NOMO-1 treated with dmso at 0.1 percent for 144 hours (cell line): ENCODE results near the gene VEPH1.
"Not testable (repeated sequence)": the region's sequence is repeated elsewhere in the genome, so short reads cannot be mapped to it uniquely, and the experiment has no call there.

ENCODE experiments used
- DNase-seq: peaks from one replicate; lab custom pipeline; 2025; ENCODE audit not compliant: unreplicated experiment; lab: John Stamatoyannopoulos, UW

VEPH1 gene

DNA sequence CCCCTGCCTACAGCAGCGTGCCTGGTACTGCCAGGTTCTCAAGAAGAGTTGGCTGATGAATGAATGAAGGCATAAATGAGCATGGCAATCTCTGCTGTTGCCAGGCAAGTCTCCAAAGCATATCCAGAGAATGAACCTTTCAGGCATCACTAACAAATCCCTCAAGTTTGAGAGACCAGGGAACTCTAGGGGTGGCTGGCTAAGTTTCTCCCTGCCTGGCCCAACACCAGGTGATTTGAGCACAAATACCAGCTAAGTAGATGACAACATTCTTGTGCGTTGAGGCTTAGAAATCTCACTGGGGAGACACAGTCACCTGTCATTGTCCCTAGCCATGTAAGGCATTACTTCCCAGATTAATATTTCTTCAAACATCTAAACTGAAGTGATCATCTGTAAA lies 147.9 kb downstream of the VEPH1 start:
- no peak for DNase-seq

DNA sequence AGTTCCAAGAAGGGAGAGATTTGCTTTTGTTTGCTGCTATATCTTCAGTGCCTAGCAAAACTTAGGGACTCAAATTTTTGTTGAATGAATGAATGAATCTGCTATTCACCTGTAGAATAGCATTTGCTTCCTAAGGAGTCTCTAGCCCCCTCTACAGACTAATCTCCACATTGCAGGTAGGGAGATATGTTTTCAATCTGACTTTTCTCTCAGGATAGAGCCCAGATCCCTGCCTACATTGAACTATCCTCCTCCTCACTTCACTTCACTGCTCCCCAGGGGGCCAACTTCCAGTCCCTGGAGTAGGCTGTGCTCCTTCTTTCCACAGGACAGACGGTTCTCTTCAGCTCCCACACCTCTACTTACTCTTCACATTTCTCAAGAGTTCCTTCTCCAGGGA lies 148.5 kb downstream of the VEPH1 start:
- DNase-seq = no peak

DNA sequence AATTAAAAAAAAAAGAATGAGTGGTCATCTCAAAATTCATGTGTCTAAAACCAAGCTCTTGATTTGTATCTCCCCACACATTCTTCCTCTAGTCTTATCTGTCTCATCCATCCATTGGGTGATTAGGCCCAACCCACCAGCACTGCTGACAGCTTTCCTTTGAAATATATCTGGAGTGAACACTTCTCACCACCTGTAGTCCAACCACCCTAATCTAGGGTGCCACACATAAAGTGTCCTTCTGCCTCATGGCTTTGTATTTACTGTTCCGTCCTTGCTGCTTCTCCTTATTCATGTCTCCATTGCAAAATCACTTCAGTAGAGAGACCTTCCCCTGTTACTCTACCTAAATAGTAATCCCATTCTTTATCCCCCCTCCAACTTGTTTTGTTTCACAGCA lies 149.0 kb downstream of the VEPH1 start:
- DNase-seq = no peak

DNA sequence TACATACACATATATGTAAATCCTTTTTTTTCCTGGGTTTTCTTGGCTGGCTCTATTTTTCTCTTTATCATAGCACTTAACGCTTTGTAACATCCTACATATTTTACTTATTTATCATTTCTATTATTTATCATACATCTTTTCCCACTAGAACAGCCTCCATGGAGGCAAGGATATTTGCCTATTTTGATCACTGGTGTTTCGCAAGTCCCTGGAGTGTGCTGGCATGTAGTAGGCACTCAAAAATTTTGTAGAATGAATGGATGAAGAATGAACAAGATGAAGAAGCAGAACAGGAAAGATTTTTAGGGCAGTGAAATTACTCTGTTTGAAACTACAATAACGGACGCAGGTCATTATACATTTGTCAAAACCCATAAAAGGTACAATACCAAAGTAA lies 149.6 kb downstream of the VEPH1 start:
- no peak for DNase-seq

DNA sequence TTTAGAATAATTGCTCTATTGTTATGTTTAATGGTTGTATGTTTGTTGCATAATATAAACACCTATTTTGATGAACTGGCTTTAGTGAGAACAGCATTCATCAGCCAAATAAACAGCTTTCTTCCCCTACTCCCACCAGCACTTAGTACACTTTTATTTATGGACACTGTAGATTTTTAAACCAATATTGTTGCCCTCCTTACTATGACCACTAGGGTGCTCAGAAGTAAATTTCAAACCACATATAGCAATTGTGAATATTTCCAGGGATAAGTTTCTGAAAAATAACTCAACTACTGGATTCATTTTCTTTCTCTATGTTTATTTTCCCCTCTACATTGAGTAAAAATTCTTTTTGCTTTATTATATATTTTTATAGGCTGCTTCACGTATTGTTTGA lies 151.2 kb downstream of the VEPH1 start:
- DNase-seq = no peak

DNA sequence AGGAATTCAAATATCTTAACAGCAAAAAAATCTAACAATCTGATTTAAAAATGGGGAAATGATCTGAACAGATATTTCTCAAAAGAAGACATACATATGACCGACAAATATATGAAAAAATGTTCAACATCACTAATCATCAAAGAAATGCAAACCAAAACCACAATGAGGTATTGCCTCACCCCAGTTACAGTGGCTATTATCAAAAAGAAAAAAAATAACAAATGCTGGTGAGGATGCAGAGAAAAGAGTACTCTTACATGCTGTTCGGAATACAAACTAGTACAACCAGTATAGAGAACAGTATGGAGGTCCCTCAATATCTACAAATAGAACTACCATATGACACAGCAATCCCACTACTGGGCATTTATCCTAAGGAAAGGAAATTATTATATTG lies 152.6 kb downstream of the VEPH1 start:
- not testable (repeated sequence) for DNase-seq

DNA sequence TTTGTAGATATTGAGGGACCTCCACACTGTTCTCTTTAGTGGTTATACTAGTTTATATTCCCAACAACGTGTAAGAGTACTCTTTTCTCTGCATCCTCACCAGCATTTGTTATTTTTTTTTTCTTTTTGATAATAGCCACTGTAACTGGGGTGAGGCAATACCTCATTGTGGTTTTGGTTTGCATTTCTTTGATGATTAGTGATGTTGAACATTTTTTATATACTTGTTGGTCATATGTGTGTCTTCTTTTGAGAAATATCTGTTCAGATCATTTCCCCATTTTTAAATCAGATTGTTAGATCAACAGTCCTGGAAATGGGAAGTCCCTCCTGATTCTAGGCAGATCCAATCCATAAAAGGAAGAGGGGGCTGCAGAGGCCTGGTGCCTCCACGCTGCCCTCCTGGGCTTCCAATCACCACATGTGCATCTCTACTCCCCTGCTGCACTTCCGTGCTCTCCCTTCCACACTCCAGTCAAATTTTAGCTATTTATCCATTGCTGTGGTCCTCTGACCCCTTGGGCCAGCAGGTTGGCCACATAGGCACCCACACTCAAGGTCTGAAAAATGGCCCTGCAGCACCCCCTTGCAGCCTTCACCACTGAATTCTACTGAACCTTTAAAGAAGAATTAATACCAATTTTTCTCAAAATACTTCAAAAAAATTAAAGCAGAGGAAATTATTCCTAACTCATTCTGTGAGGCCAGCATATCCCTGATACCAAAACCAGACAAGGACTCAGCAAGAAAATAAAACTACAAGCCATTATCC lies 154.7 kb downstream of the VEPH1 start:
- DNase-seq = not testable (repeated sequence)

DNA sequence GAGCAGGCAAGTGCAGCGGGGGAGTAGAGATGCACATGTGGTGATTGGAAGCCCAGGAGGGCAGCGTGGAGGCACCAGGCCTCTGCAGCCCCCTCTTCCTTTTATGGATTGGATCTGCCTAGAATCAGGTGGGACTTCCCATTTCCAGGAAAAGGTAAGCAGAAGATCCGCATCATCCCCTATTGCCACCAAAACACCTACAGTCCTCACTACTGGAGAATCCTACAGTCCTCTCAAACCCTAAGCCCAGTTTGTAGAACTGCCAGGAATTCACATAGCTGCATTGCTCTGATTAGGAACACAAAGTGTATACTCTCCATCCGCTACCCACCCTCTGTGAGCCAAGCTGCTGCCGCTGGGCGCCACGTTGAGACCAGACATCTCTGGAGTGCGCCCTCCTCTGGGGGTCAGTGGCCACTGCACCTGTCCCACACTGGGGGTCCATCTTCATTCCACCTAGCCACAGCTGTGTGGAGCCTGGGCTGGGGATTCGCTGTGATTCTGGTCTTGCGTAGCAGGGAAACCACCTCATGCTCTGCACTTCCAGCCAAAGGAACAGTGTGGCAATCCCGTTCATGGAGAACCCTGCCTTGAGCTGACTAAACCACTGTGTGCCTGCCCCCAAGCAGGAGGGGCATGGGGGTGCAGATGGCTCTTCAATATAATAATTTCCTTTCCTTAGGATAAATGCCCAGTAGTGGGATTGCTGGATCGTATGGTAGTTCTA lies 155.5 kb downstream of the VEPH1 start:
- DNase-seq = no peak

DNA sequence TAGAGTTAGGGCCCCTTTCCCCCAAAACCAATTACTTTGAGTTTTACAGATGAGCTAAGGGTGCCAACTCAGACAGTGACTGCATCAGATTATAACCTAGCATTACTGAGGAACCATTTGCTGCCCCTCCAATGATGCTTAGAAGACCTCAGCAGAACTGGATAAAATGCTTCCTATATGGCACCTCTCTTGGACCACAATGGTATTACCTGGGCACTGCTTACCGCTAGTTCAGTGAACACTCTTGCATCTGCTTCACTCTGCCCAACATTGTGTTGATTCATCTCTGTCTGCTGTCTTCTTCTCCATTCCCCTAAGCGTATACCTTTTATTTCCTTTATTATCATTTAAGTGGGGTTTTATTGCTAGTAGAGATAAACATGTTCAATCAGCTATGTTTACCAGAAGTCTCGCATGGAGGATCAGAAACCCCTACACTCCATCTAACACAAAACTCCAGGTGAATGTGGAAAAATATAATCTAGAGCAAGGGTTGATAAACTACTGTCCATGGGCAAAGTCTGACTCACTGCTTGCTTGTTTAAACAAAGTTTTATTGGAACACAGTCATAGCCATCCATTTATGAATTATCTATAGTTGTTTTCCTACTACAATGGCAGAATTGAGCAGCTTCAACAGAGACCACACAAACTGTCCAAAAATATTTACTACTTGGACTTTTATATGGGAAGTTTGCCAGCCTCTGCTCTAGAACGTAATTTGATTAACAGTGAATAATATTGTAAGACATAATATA lies 166.8 kb downstream of the VEPH1 start:
- no peak for DNase-seq

DNA sequence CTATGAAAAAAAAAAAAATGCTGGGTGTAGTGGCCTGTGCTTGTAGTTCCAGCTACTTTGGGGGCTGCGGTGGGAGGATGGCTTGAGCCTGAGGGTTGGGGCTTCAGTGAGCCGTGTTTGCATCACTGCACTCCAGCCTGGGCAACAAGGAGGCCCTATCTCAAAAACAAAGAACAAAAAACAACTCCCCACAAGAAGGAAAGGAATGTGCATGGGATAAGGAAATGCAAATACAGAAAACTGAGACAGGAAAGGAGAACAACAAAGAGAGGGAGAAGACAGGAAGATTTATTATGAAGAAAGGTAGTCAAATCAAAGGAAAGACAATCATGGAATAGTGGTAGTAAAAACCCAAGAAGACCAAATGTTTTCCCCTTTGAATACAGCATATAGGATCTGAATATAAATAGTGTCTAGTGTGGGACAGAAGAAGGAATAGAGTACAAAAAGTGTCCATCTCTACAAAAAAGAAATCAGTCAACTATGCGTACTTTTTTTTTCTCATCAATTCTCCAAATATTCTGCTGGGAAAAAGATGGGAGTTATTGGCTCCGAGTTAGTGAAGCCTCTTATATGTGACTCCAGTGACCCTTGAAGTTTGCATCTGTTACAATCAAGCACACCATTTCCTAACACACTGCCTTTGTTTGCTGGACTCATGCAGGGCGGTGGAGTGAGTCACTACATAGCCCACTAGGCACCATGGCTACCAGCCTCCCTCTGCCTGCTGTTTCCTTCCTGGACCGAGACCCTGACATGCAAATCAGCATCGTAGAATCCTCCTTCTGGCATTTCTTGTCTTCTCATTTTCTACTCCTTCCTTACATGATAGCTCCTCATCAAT lies 167.8 kb downstream of the VEPH1 start:
- DNase-seq = no peak

DNA sequence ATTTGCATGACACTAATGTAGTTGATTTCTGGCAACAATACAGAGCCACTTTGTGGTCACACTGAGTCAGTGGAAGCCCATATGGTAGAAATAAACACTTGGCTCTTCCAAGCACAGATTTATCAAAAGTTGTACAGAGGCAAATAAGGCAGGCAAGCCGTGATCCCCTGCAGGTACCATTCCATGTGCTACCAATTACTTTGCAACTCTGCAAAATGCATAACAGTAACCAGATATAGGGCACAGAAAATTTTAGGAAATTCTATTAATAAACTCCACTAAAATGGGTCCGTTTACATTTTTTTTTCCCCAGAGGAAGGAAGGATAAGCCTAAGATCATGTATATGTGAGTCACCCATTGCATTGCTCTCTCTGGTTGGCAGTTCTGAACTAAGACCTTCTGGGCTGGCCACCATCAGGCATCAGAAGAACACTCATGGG lies 169.6 kb downstream of the VEPH1 start:
- DNase-seq = no peak

DNA sequence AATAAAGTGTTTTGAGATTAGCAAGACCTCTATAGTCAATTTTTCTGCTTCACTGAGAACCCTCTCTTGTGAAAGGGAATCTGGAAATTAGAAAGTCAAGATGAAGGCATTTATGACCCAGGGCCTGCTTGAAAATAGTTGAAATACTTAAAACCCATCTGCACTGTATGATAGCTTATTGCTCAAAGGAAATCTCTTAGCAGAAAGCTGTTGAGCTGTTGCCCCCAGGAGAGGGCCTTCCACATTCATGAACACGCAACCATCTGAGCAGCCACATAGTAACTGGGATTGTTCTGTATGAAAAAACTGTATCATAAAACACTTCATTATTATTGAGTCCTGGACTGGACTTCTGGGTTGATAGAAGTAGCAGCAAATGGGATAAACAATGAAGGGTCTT lies 173.0 kb downstream of the VEPH1 start:
- DNase-seq = no peak

DNA sequence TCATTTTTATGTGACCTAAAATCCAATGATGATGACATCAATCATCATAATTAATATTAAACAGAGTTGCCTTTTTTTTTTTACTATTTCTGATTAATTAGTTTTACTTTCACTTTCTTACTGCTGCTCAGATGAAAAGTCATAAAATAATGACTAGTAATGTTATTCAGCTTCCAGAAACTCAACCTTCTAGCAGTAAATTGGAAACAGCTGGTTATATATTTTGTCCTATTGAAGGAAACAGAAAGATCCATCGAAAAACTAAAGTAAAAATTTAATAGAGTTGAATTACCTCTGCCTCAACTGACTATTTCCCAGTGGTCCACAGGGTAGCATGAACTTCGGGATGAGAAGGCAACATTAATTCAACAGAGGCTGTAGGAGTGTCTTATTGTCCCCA lies 173.7 kb downstream of the VEPH1 start:
- no peak for DNase-seq

DNA sequence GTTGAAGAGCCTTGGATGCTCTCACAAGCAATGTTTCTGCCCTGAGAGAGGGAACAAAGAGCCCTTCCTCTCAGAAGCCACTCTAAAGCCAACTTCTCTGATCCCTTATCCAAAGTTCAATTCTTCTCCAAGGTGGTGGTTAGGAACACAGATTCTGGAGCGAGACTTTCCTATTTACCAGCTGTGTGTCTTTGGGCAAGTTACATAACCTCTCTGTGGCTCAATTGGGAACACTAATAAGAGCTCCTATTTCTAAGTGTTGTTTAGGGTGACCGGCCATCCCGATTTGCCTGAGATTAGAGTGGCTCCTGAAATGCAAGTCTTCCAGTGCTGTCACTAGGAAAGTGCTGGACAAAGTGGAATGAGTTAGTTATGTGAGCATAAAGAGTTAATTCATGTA lies 175.4 kb downstream of the VEPH1 start:
- DNase-seq = no peak

DNA sequence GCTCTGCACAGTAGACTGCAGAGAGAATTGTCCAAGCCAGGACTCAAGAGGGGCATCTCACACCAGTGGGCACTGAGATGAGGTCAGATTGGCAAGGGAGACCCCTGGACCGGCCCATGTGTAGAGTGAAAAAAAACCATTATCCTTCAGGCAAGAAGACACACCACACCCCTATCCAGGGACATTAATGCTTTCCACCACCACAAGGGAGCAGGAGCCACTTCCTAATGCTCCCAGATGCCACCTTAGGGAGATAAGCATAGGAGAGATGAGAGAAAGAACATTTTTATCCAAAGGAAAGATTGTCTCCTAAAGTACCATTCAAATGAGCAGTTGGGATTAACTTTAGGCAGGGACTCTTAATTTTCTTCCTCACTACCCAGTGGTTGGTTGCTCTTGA lies 176.2 kb downstream of the VEPH1 start:
- no peak for DNase-seq

DNA sequence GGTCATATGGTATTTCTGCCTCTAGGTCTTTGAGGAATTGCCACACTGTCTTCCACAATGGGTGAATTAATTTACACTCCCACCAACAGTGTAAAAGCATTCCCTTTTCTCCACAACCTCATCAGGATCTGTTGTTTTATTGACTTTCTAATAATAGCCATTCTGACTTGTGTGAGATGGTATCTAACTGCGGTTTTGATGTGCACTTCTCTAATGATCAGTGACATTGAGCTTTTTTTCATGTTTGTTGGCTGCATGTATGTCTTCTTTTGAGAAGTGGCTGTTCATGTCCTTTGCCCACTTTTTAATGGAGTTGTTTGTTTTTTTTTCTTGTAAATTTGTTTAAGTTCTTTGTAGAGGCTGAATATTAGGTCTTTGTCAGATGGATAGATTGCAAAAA lies 178.3 kb downstream of the VEPH1 start:
- DNase-seq = not testable (repeated sequence)

DNA sequence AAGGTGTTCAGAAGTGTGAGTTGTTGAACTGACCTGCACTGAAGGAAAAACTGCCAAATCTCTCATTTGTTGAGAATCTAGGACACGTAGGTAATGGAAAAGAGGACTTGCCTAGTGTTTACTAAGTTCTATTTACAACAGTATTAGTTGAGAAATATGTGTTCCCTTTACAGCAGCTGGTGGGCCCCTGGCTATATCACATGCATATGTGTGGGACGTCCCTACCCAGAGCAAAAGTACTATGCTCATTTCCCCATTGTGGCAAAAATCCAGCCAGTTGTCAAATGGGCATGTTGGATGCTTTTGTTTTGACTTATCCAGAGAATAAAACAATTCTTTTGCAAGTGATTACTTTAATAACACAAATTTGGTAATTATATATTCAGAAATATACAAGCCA lies 179.9 kb downstream of the VEPH1 start:
- no peak for DNase-seq

DNA sequence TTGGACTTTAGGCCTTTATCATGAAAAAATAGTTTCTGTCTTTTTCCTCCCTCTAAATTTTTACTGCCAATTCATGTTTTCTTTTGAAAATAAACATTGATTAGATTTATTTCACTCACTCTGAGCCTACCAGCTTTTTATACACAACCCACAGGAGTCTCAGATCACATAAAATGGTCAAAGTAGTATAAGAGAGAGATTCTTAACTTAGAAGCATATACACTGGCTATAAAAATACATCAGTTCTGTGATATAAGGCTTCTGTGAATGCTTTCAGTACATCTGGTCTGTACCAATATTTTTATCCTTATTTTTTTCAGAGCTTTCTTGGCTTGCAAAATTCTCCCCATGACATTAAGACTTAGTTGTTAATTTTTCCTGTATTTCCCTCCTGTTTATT lies 183.5 kb downstream of the VEPH1 start:
- no peak for DNase-seq

DNA sequence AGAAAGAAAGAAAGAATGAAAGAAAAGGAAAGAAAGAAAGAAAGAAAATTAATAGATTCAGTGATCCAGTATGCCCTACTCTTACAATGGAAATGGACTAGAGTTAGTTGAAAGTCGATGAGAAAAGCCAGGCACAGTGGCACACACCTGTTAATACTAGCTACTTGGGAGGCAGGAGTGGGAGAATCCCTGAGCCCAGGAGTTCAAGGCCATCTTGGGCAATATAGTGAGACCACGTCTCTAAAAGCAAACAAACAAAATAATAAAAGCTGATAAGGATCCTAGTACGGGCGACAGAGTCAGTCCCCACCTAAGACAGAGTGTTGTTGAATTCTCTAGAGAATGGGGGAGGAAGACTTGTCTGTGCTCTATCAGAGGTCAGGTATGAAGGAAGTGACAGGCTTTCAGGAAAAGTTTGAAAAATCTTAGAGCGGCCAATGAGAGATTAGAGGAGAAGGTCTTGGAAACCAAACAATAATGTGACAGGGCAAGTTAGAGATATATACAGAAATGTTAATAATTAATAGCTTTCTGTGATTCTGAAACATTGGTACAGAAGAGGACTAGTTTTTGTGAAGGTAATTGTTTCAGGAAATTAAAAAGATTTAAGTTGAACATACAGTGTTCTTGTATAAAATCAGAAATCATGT lies 184.5 kb downstream of the VEPH1 start:
- no peak for DNase-seq

DNA sequence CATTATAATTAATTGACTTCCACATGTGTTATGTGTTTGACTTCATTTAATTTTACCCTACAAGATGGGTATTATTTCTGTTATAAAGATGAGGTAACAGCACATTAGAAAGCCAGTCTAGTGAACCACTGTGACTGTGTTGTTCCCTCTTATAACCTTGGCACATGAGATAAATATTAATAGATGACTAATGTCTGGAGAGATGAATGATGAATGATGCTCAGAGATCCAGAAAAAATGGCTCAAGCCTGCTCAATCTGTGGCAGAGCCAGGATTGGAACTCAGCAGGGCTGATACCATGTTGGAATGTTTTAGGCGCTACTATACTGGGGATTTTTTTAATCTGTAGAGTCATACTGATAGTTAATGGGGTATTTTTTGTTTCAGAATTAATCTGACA lies 185.3 kb downstream of the VEPH1 start:
- no peak for DNase-seq

DNA sequence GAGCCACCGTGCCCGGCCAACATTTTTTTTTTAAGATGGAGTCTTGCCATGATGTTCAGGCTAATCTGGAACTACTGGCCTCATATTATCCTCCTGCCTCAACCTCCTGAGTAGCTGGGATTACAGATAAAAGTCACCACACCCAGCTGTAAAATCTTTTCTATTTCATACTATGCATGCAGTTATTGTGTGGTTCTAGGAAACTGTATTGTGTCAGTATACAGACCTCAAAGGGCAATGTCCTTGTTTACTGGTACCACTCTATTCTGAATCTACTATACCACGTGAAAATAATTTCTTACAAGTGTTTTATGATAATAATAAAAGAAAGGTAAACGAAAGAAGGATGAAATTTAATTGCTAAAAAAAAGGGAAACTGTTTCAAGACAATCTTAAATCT lies 190.0 kb downstream of the VEPH1 start:
- DNase-seq = no peak
